MCF 10A (cell line): ENCODE measurements around the gene LZTR1. TPM values are rescaled to one million over a fixed set of nuclear protein-coding genes. Genes with fewer than 3 reads are reported as not detected.

Experiments
- BruUV-seq: library from RNA; stranded (reverse); fragments of 400-500 nt; replicated peaks from 2 replicates; lab custom pipeline; 2021; lab: Mats Ljungman, UMichigan
- CTCF ChIA-PET: fragments of 300-600 bp; sonication (Branson Sonifier 250); formaldehyde crosslinking; extraction: SDS; loops from one replicate; lab custom pipeline; 2021; ENCODE audit warnings: antibody characterized with exemption, inconsistent platforms; lab: Yijun Ruan, JAX
- POLR2A ChIA-PET: fragments of 300-600, 350-650 bp; sonication (Branson Sonifier 250); formaldehyde crosslinking; extraction: SDS; loops from one replicate; lab custom pipeline; 2020; ENCODE audit warnings: antibody characterized with exemption, inconsistent platforms; lab: Yijun Ruan, JAX
- DNase-seq: peaks from one replicate; pipeline ENCODE4 v3.0.0-alpha.2; 2018; ENCODE audit not compliant: unreplicated experiment
- H3K27ac Mint-ChIP-seq: one replicate; pipeline ENCODE4 v1.8.0; 2022; ENCODE audit warnings: mild to moderate bottlenecking, low read depth, mixed read lengths; ENCODE audit not compliant: unreplicated experiment
- H3K27me3 Mint-ChIP-seq: one replicate; pipeline ENCODE4 v1.8.0; 2022; ENCODE audit warnings: mixed read lengths; ENCODE audit not compliant: insufficient read depth, unreplicated experiment
- H3K36me3 Mint-ChIP-seq: one replicate; pipeline ENCODE4 v1.8.0; 2022; ENCODE audit warnings: mild to moderate bottlenecking, moderate library complexity, mixed read lengths; ENCODE audit not compliant: insufficient read depth, unreplicated experiment
- H3K4me1 Mint-ChIP-seq: one replicate; pipeline ENCODE4 v1.8.0; 2022; ENCODE audit warnings: mixed read lengths; ENCODE audit not compliant: insufficient read depth, unreplicated experiment
- H3K4me3 Mint-ChIP-seq: one replicate; pipeline ENCODE4 v1.8.0; 2022; ENCODE audit warnings: mild to moderate bottlenecking, moderate library complexity, mixed read lengths; ENCODE audit not compliant: unreplicated experiment
- H3K9me3 Mint-ChIP-seq: one replicate; pipeline ENCODE4 v1.8.0; 2022; ENCODE audit warnings: mixed read lengths; ENCODE audit not compliant: unreplicated experiment
- intact Hi-C: fragments of 100-400 bp; cut with micrococcal nuclease; formaldehyde crosslinking; loops from 2 replicates; pipeline ENCODE4 v1.14.1; 2022
- total RNA-seq: library from RNA; stranded (reverse); gene quantifications from 2 replicates; pipeline ENCODE4 v1.2.3, GENCODE V29; 2022
- TF ChIP-seq, protein P1 (sequence below): fragments of 200-600 bp; IDR thresholded peaks from one replicate; pipeline ENCODE4 v1.8.0; 2022; ENCODE audit warnings: antibody characterized with exemption, mild to moderate bottlenecking; ENCODE audit not compliant: unreplicated experiment

The LZTR1 gene
- total RNA-seq, 1 experiment from 2014 or later, result 49.2 TPM

DNA sequence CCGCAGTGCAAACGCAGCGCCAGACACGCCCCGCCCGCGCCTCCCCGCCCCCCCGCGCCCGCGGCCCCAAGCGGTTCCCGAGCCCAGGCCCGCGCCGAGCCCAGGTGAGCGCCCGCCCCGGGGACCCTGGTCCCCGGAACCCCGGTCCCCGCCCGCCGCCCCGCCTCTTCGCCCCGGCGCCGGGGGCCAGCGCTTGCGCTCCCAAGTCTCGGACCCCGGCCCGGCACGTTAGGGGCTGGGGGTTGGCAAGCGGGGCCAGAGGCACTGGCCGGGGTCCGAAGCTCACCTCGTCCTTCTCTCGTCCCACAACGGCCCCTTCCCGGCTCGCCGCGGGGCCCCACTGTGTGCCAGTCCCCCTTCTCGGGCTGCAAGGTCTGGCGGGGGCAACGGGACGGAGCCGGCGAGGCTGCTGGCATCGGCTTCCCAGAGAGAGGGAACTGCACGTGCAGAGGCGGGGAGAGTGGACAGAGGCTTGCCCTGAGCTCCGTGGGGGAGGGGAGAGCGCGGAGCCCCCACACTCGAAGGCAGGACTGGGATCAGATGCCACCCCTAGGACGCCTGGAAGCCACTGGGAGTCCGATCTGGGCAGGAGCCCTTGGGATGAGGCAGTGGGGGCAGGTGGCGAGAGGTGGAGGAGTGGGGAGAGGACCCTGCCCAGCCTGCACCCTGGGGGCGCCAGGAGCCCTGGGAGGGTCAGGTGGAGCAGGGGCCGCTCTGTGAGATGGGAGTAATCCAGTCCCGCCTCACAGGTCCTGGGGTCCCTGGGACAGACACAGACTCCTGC is 16.8 kb upstream of the LZTR1 start:
- H3K27me3 Mint-ChIP-seq, result no peaks in the 10 kb centered on the region
- TF ChIP-seq, protein P1, sequence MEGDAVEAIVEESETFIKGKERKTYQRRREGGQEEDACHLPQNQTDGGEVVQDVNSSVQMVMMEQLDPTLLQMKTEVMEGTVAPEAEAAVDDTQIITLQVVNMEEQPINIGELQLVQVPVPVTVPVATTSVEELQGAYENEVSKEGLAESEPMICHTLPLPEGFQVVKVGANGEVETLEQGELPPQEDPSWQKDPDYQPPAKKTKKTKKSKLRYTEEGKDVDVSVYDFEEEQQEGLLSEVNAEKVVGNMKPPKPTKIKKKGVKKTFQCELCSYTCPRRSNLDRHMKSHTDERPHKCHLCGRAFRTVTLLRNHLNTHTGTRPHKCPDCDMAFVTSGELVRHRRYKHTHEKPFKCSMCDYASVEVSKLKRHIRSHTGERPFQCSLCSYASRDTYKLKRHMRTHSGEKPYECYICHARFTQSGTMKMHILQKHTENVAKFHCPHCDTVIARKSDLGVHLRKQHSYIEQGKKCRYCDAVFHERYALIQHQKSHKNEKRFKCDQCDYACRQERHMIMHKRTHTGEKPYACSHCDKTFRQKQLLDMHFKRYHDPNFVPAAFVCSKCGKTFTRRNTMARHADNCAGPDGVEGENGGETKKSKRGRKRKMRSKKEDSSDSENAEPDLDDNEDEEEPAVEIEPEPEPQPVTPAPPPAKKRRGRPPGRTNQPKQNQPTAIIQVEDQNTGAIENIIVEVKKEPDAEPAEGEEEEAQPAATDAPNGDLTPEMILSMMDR, result no peak
- DNase-seq, result no peak
- POLR2A ChIA-PET, result interaction anchor here (0.5 kb wide), 1 partner anchor 72 kb away, joined by 3 read pairs; no protein-coding TSS in a partner anchor
- no peaks in the 10 kb centered on the region for H3K9me3 Mint-ChIP-seq
- H3K27ac Mint-ChIP-seq, result no peak overlapping the region
- BruUV-seq, result no TSS peak
- H3K4me1 Mint-ChIP-seq, result no peaks in the 10 kb centered on the region
- no peak overlapping the region for H3K4me3 Mint-ChIP-seq
- H3K36me3 Mint-ChIP-seq, result no peaks in the 10 kb centered on the region
- CTCF ChIA-PET, result no interaction called here
- intact Hi-C loops, result no loop called here

DNA sequence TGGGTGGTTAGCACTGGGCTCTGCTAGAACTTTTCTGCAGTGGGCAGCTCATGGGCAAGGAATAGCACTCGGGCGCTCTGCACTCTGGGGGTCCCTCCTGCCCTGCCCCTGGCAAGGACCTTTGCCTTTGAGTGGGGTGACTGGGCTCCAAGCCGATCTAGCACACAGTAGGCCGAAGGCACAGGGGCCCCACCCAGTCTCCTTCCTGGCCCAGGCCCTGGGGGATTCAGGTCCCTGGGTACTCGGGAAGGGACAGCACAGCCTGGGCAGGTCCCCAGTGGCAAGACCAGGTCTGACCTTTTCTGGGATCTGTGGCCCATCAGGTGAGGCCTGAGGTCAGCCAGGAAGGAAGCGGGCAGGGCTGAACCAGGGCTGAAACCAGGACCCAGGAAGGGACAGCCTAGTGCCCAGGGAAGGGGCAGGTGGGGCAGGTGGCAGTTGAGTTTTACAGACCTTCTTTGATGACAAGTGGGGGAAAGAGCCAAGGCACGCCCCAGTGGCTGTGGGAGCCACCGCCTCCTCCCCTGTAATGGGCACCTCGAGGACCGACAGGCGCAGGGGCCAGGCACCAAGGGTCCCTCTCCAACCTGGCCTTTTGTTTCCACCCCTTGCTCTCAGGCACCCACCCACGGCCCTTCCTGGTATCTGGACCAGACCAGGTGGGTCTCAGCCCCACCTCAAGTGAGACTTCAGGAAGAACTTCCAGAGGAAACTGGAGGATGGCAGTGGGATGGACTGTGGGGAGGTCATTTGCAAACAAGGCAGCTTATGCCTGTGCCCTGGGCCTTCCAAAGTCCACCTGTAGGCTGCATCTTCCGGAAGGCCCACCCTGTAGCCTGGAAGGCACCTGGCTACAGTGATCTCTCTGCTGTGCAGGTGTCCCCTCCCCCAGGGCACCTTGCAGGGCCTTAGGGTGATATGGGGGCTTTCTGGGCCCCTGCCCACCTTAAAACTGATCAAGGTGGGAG is 15.9 kb upstream of the LZTR1 start:
- intact Hi-C loops, result no loop called here
- DNase-seq, result no peak
- H3K9me3 Mint-ChIP-seq, result no peaks in the 10 kb centered on the region
- TF ChIP-seq, protein P1, result no peak
- no peaks in the 10 kb centered on the region for H3K27me3 Mint-ChIP-seq
- H3K4me3 Mint-ChIP-seq, result no peak overlapping the region
- POLR2A ChIA-PET, result interaction anchor here (0.5 to 0.7 kb wide), 2 partner anchors 73 to 359 kb away, joined by 3 read pairs; no protein-coding TSS in a partner anchor
- no peaks in the 10 kb centered on the region for H3K36me3 Mint-ChIP-seq
- no peaks in the 10 kb centered on the region for H3K4me1 Mint-ChIP-seq
- no TSS peak for BruUV-seq
- no peak overlapping the region for H3K27ac Mint-ChIP-seq
- CTCF ChIA-PET, result no interaction called here

DNA sequence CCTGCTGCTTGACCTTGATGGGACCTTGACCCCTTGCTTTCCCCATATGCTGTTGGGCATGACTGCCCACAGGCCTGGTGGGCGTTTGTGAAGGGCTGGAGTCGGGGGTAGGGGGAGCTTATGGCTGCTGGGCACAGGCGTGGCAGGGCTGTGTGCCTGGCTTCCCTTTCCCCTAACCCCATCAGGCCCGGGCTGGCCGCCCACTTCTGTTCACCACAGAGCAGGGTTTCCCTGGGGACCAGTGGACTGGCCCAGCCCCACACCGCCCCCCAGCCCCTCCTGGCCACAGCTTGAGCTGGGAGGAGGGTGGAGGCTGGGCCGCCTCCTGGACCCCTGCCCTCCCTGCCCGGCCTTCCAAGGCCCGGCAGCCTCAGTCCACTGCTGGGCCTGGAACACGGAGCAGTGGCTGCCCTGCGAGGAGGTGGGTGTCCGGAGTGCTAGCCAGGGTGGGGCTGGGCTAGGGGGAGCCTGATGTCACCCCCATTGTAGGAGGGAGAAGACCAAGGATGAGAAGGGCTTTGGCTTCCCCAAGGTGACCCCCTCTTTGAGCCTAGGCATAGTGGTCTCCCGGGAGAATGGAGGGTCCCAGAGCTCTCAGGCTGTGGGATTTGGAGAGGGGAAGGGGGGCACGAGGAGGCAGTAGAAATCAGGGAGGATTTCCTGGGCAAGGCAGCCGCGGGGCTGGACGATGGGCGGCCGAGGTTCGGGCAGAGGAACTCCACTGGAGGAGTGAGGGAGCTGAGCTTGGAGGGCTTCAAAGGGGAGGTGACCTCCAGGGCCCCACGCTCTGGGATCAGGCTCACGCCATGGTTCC is 15.0 kb upstream of the LZTR1 start, which contains the start of gene AIFM3:
AIFM3 (plus strand) TSS at position 373 of the 814 bp plus-strand sequence. CDS start 690 bp downstream, outside the sequence.
- no peak for DNase-seq
- Mint-ChIP-seq H3K36me3 (no peaks in the 10 kb centered on the region), H3K4me1 (no peaks in the 10 kb centered on the region), H3K4me3 (no peak within 1 kb of the TSS), H3K27ac (no peak within 1 kb of the TSS), H3K9me3 (no peaks in the 10 kb centered on the region), H3K27me3 (no peaks in the 10 kb centered on the region)
- TF ChIP-seq, protein P1, result no peak
- BruUV-seq, result no TSS peak
- ChIA-PET POLR2A (no interaction called here), CTCF (interaction anchor here (1.1 kb wide), 1 partner anchor 15 kb away, joined by 3 read pairs; the partner anchor contains the start of gene LZTR1)
- intact Hi-C loops, result no loop called here
